ENCODE results near the gene SNX33.
"Not testable (repeated sequence)": the region's sequence is repeated elsewhere in the genome, so short reads cannot be mapped to it uniquely, and the experiment has no call there.

Gene SNX33

DNA sequence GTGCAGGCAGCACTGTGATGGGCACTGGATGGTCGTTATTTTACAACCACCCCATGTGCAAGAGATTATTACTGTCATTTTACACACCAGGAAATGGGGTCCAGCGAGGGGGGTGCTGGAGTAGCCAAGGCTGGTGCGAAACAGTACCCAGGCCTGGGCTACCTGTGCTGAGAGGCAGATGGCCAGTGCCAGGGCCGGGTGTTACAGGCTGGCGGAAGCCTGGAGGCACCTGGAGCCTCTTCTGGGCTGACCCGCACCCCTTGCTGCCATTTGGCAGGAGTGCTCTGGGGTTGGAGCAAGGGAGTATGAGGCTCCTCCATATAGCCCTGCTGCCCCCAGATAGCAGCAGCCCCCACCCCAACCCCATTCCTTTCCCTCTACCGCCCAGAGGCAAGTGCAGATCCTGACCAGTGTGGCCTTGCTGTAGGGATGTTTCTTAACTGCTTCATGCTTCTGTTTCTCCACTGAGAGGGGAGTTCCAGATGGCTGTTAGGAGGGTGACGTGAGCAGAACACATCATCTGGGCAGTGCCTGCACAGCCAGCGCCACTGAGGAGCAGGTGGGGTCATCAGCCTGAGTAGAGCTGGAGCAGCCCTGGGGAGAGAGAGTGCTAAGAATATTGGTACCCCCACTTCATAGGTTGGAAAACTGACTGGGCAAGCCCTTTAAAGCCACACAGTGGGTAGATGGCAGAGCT lies 15.3 kb downstream of the SNX33 start:
- no peak for DNase-seq (ENCODE audit: low spot score)

DNA sequence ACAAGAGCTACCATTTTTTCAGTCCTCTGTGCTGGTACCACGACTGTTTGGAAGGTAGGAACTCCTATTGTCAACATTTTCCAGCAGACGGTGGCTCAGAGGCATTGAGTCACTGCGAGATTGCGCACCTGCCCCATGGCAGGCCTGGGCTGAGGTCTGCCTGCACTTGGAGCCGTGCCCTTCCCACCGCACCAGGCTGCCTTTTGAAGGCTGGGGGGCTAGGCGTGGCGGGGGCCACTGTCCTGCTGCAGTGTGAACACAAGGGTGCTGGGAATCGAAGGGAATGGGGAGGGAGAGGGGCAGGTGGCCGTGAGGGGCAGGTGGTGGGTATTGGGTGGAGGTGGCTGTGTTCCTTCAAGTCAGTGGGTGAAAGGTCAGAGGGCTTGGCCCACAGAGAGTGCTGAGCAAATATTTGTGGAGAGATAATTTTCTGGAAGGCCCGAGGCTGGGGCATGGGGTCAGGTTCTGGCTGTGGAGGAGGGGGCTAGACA lies 16.3 kb downstream of the SNX33 start:
- DNase-seq (ENCODE audit: low spot score), result no peak

DNA sequence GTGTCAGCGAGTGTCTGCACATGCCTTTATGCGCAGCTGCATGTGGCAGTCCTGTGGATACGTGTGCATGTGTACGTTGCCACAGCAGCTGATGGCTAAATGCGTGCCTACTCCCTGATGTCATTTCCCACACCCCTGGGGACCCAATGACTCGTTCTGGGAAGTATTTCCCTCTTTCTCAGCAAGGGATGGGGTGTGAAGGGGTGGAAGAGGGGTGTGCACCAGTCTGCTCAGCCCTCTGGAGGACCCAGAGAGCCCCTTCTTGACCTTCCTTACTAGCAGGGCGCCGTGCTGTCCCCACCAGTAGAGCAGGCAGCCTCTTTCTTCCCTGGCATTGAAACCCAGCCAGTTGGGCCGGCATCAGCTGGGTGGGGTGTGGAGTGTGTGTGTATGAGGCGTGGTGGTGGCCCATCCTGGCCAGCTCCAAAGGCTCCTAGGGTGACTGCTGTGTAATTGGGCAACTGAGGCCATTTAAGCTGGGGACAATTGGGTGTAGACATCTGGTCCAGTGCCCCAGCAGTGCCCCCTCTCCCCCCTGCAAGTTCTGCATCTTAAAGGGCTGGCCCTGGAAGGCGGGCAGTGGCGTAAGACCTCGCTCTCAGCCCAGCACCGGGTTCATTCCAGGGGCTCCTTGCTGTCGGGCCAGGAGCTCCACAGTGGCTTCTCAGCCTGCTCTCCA lies 19.2 kb downstream of the SNX33 start:
- DNase-seq (ENCODE audit: low spot score), result no peak

DNA sequence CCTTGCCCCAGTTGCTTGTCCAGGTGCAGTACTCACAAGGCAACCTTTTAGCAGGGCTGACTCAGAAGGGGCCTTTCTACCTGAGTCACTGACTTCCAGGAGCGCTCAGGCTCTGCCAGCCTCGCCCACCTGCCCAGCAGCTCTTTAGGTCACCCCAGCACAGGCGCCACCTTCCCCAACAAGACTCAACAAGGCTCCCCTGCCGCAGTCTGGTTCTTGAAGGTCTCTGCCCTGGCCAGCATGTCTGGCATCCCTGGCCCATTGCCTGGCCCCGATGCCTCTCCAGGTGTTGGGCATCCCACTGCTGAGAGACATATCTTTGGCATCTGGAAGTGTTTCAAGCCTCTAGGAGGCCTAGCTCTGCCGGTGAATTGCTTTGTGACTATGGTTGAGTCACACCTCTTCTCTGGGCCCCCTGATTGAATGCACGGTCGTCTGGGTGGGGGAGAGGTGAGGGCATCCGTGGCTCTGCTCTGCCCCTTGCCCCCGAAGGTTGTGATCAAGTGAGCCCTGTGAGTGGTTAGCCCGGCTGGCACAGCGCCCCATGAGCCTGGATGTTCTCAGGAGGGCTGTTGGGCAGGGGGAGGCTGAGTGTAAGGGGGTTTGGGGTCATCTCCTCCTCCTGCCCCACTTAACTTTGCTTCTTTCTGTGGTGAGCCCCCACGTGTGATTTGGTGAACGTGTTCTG lies 21.6 kb downstream of the SNX33 start:
- no peak for DNase-seq (ENCODE audit: low spot score)

DNA sequence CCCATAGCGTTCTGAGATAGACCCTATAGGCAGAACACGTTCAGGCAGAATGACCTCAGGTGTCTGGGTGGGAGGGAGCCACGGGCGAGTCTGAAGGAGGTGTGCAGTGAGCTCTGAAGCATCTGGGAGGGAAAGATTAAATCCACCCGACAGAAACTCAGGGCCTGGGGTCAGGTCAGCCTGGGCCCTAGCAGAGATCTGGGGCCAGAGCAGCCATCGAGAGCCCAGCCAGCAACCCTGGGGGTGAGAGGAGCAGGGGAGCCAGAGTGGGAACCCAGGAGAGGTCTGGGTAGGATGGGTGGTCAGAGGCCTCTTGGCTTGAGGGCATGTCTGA lies 22.1 kb downstream of the SNX33 start:
- no peak for DNase-seq (ENCODE audit: low spot score)

DNA sequence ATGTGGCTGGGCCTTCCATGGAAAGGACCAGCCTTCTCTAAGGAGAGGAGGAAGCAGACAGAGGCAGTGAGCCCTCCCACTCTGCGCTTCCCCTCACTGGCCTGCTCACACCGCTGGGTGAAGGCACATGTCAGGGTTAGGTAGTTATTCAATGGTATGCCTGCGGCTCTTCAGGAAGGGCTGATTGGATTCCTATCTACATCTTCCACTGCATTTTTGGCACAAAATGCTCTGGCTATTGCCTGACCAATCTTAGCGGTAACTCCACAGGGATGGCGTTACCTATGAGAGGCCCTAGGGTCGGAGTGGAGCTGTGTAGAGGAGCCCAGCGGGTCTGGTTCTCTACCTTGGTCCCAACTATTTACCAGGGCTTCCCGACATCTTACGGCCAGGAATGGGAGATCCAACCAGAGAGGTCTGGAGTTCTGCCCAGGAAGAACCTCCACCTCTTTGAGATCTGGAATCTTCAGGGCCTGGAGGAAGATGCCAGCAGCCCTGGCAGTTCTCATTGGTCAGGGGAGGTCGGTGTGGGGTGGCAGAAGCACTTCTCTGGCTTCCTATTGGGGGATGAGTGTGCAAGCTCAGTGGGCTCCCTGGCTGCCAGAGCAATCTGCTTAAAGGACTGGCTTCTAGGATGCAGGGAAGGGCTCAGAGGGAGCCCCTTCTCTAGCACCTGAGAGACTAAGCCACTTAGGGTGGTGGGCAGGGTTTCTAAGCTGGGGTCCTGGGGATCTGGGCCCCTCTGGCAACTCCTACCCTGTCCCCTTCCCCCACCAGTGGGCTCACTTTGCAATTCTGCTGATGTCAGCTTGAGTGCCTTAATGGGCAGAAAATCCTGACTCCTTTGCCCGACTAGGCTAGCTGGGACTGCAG lies 24.3 kb downstream of the SNX33 start:
- DNase-seq (ENCODE audit: low spot score), result no peak

DNA sequence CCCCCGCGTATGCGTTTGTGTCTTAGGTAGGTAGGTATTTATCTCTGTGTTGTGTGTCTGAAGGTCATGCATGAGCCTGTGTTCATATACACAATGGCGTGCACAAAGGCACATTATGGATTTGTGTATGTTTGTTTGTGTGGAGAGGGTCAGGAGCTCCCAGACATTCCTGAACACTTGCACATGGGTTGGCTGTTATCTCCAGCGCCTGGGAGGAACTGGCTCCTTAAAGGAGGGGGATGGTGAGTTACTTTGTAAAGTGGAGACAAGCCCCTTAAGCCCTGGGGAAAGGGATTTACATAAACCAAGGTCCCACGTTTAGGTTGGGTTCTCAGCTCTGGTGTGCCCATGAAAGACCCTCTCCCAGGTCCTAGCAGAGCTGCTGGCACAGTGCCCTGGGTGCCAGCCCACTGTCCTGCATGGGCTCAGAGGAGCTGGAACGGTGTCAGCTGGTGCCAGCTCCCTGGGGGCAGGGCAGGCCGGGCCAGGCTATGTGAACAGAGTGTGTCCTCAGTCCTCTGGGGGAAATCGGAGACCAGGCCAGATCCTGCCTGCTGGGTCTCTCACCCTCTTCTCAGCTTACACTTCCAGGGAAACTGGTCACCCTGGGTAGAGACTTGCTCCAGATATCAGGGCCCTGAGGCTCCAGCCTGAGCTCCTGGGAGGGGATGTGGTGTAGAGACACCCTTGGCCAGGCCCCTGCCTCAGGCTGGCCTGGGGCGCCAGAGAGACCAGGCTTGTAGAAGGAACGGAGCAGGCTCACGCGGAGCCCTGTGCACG lies 25.1 kb downstream of the SNX33 start:
- no peak for DNase-seq (ENCODE audit: low spot score)

DNA sequence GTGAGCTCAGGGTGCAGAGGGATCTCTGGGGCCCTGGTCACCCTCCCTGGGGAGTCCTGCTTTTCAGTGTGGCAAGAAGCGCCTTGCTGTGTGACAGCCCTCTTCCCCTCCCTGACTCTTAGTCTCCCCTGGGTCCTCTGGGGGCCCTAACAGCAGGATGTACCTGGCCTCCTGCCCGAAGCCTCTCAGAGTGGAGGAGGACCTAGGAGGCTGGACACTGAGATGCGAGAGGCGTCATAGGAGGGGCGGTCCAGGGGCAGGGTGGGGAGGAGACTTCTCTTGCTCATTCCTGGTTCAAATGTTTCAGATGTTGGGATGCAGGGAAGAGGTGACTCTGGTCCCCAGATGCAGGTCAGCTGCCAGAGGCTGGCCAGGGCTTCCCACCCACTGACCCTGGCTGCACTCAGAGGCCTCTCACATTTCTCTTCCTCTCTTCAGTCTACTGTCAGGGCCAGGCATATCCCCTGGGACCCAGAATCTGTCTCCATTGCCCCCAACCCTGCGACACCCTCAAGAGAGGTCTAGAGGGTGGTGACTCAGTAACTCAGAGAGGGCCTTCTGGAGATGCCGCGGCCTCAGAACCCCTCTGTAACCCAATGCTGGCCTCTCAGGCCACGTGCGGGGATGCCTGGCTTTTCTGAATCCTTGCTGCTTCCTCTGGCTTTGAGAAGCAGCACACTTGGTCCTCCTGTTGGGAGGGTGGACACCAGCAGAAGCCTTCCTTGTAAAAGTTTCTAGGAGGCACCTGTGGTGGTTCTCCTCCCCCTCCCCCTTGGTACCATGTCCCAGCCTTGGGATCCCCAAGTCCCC lies 25.9 kb downstream of the SNX33 start:
- no peak for DNase-seq (ENCODE audit: low spot score)

DNA sequence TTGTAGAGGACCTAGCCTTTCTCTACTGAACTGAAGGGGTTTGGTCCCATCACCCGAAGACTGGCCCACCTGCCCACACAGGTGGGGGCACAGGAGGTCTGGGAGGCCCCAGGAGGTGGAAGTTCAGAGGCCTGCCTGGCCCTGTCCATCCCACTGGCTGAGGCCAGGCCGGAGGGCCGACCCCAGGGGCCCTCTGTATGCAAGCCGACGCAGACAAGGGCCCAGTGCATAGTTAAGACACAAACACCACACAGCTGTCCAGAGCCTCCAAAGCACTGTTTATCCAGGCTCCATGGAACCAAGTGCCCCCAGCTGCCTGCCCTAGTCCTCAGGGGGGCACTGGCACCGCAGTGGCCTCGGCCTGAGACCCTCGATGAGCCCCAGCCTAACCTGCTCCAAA lies 26.7 kb downstream of the SNX33 start:
- DNase-seq (ENCODE audit: low spot score), result no peak

DNA sequence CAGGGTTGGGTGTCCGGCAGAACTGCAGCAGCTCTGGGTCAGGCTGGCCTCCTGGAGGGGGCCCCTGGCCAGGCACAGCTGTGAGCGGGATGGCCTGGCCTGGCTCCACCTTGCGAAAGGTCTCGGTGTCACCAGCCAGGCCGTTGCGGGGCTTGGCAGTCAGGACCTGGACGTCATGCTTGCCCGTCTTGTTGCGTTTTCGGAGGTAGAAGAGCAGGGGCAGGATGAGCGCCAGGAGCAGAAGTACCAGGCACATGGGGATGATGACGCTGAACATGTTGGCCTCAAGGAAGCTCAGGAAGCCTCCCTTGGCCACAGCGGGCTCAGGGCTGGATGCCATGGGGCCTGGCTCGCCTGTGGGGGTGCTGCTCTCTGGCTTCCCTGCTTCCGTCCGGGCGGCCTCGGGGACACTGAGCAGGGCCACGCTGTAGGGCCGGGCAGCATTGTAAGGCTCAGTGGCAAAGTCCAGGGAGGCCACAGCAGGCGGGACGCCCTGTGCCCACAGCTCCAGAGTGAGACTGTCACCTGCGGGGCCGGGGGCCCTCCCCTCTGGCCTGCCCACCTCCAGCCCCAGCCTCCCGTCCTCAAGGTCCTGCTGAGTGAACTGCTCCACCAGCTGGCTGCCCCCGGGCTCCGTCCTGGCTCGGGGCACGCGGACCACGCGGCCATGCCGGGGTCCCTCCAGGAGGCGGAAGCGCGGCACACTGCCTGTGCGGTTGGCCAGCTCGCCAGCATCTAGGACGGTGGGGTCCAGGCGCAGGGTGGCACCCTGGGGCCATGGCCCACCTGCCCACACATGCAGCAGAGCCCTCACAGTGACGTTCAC lies 28.1 kb downstream of the SNX33 start:
- no peak for DNase-seq (ENCODE audit: low spot score)

DNA sequence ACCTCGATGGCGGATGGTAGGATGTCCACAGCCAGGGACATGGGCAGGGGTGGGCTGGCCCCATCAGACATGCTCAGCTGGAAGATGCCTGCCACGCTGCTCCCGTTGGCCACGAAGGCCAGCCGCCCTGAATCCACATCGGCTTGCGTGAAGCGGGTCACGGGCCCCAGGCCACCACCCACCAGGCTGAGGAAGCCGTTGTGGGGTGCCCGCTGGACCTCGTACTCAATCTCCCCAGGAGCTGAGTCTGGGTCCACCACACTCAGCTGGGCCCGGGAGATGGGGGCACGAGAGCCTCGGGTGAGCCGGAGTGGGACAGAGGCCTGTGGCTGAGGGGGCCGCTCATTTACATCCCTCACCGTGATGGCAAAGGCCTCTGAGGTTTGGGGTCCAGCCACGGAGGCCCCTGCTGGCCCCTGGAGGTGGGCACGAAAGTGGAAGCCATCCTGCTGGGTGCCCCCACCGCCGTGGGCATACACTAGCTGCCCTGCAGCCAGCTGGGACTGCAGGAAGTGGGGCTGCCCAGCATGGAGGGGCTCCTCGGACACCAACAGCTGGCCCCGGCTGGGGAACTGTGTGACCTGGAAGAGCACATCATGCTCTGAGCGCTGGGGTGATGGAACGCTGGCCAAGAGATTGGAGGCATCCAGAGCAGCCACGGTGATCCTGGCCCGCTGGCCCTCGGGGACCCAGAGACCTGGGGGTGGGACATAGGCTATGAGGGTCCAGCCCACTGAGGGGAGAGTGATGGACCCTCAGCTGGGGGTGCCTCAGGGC lies 29.2 kb downstream of the SNX33 start:
- no peak for DNase-seq (ENCODE audit: low spot score)

DNA sequence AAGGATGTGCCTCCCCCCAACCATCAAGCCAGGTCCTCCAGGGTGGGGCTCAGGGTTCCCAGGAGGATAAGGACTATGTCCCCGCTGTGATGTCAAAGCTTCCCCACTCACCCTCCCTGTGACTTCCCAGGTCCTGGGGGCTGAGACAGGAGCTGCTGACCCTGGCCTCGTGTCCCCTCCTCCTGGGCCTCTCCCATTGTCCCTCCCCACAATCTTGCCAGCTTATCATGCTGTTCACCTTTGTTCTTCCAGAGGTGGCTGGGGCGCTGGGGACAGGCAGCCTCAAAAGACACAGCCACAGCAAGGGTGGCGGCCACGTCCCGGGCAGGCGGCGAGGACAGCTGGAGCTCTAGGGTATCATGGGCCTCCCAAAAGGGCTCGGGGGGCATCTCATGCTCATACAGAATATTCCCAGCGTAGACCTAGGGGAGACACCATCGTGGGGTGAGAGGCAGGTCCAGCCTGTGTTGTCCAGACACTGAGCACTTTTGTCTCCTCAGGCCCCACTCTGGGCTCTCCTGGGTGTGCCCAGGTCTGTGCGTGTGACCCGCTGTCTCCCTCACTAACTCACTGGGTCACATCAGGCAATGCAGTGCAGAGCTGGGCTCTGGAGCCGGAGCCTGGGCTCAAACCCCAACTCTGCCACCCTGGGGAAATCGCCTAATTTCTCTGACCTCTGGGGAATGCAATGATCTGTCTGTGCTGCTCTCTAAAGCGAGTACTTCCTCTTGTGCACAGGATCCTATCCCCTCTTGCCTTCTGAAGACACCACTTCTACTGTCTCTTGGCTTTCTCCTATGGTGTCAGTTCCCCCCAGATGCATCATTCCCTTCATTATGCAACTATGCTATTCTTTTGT lies 30.0 kb downstream of the SNX33 start:
- no peak for DNase-seq (ENCODE audit: low spot score)

DNA sequence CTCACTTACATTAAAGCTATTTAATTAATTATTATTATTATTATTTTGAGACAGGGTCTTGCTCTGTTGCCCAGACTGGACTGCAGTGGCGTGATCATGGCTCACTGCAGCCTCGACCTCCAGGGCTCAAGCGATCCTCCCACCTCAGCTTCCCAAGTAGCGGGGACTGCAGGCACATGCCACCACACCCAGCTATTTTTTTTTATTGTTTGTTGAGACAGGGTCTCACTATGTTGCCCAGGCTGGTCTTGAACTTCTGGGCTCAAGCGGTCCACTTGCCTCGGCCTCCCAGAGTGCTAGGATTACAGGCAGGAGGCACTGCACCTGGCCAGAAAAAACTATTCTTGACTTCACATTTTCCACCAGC lies 30.6 kb downstream of the SNX33 start:
- DNase-seq (ENCODE audit: low spot score), result not testable (repeated sequence)

DNA sequence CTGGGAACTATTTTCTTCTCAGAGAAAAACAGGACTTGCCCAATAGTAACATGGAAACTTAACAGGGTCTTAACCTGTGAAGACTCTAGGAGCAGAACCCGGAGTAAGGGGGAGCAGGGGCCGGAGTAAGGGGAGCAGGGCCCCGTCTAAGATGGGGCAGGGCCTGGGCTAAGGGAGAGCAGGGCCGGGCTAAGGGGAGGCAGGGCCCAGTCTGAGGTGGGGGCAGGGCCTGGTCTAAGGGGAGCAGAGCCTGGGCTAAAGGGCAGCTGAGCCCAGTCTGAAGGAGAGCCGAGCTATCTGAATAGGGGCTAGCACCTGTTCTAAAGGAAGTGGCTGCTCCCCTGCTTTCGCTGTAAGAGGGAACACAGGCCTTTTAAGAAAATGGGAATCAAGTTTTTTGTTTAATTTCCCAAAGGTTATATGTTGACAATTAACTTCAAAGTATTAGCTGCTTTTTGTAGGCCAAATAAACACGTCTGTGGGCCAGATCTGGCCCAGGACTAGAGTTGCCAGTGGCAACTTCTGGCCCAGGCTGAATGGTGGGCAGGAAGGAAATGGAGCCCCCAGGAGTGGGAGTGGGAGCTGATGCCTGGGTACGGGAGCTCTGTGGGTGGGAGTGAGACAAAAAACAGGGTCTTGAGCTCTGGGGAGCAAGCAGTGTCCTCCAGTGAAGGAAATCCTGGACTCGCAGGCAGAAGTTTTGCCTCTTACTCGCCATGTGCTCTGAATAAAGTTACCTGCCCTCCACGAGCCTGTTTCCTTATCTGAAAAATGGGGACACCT lies 32.5 kb downstream of the SNX33 start:
- DNase-seq (ENCODE audit: low spot score), result no peak

DNA sequence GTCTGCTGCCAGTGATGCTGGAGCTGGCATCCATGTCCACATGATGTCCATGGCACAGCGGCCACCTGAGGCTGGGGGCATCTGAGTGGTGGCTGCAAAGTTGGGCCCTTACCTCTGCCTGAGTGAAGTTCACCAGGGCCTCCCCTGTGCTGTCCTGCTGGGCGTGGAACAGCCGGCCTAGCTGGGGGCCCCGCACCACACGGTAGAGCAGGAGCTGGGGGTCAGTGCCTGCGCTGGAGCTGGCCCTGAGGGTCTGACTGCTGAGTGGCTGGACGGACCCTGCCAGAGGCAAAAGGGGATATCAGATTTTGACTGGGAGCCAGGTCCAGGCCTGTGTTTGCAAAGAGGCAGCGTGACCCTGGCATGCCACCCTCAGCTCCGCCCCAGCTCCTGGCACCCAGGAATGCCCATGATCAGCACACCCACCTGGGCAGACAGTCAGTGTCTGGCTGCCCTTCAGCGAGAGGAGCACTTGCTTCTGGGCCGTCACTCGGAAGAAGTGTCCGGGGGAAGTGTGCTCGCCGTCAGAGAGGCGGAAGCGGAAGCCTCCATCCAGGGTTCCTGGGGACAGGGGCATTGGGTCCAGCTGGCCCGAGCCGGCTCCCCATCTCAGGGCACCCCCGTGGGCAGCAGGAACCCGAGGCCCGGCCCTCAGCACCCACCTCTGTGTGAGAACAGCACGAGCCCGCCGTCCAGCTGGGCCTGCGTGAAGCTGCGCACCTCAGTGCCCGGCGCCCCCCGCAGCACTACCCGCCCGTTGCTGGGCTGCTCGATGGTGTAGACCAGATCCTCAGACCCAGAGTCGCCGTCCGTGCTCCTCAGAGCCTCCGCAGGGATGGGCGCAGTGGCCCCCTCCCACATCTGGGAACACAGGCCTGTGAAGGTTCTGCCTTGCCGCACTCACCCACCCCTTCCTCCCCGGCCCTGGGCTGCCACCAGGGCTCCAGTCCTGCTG lies 34.7 kb downstream of the SNX33 start:
- no peak for DNase-seq (ENCODE audit: low spot score)
